ENCODE results near the gene ANKRD13C.

Gene ANKRD13C

GRCh38 chr1:70290218-70290617 lies 64.3 kb downstream of the ANKRD13C start:
- no peak overlapping the region for H3K4me3 ChIP-seq (ENCODE audit: low read length)
- H3K23ac ChIP-seq (ENCODE audit: low read length): no peak overlapping the region
- H3K27me3 ChIP-seq (ENCODE audit: insufficient read depth, low read length, poor library complexity): no peaks in the 10 kb centered on the region
- H2AK5ac ChIP-seq (ENCODE audit: low read length): no peak overlapping the region
- no peak overlapping the region for H3K27ac ChIP-seq (ENCODE audit: low read depth, low read length)
- no CpG with 5 or more reads among the region's 1 CpG for WGBS (ENCODE audit: extremely low coverage, insufficient coverage, low lambda C conversion rate)
- peaks cover 1% of the 10 kb centered on the region for H3K79me1 ChIP-seq (ENCODE audit: low read length)
- H2BK5ac ChIP-seq (ENCODE audit: low read length): no peak overlapping the region
- H3K18ac ChIP-seq (ENCODE audit: low read length): no peak overlapping the region
- no peaks in the 10 kb centered on the region for H3K4me1 ChIP-seq (ENCODE audit: control insufficient read depth, low read depth, low read length)
- H3K36me3 ChIP-seq (ENCODE audit: control insufficient read depth, insufficient read depth, low read length): no peaks in the 10 kb centered on the region
- H4K8ac ChIP-seq (ENCODE audit: low read depth, low read length): no peak overlapping the region
- H4K5ac ChIP-seq (ENCODE audit: low read length): no peak overlapping the region
- H3K79me2 ChIP-seq (ENCODE audit: control insufficient read depth, insufficient read depth, low read length): no peaks in the 10 kb centered on the region
- H2BK120ac ChIP-seq (ENCODE audit: low read depth, low read length): no peak overlapping the region
- no peak overlapping the region for H3K56ac ChIP-seq (ENCODE audit: low read length)
- no peak overlapping the region for H3K9ac ChIP-seq (ENCODE audit: low read length)
- no peak for DNase-seq
- H3K4ac ChIP-seq (ENCODE audit: low read depth, low read length): no peak overlapping the region
- no peak overlapping the region for H3K4me2 ChIP-seq (ENCODE audit: low read length)
- no peak overlapping the region for H2BK15ac ChIP-seq (replicated peaks; ENCODE audit: low read depth)

GRCh38 chr1:70288166-70288565 lies 66.4 kb downstream of the ANKRD13C start:
- Histone ChIP-seq H2BK5ac (ENCODE audit: low read length) (no peak overlapping the region), H3K4me3 (ENCODE audit: low read length) (no peak overlapping the region), H3K79me2 (ENCODE audit: control insufficient read depth, insufficient read depth, low read length) (no peaks in the 10 kb centered on the region), H3K4me2 (ENCODE audit: low read length) (no peak overlapping the region), H3K4me1 (ENCODE audit: control insufficient read depth, low read depth, low read length) (no peaks in the 10 kb centered on the region), H3K18ac (ENCODE audit: low read length) (no peak overlapping the region), H3K9ac (ENCODE audit: low read length) (no peak overlapping the region), H3K56ac (ENCODE audit: low read length) (no peak overlapping the region), H2AK5ac (ENCODE audit: low read length) (no peak overlapping the region), H3K36me3 (ENCODE audit: control insufficient read depth, insufficient read depth, low read length) (no peaks in the 10 kb centered on the region), H3K4ac (ENCODE audit: low read depth, low read length) (no peak overlapping the region), H3K79me1 (ENCODE audit: low read length) (peaks cover 1% of the 10 kb centered on the region), H4K5ac (ENCODE audit: low read length) (no peak overlapping the region), H4K8ac (ENCODE audit: low read depth, low read length) (no peak overlapping the region), H3K23ac (ENCODE audit: low read length) (no peak overlapping the region), H3K27me3 (ENCODE audit: insufficient read depth, low read length, poor library complexity) (no peaks in the 10 kb centered on the region), H2BK15ac (replicated peaks; ENCODE audit: low read depth) (no peak overlapping the region), H2BK120ac (ENCODE audit: low read depth, low read length) (no peak overlapping the region), H3K27ac (ENCODE audit: low read depth, low read length) (no peak overlapping the region)
- no peak for DNase-seq

DNA sequence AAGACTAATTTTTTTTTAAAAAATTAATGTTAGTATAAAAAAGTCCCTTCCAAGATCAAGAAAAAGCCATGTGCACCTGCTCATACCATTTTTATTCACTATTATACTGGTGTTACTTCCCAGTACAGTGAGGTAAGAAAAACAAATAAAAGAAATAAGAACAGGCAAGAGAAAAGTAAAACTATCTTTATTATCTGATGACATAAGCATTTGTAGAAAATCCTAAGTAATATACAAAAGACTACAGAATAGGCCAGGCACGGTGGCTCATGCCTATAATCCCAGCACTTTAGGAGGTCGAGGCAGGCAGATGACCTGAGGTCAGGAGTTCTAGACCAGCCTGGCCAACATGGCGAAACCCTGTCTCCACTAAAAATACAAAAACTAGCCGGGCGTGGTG lies 68.1 kb downstream of the ANKRD13C start:
- no peak overlapping the region for H3K56ac ChIP-seq (ENCODE audit: low read length)
- no CpG with 5 or more reads among the region's 5 CpGs for WGBS (ENCODE audit: extremely low coverage, insufficient coverage, low lambda C conversion rate)

DNA sequence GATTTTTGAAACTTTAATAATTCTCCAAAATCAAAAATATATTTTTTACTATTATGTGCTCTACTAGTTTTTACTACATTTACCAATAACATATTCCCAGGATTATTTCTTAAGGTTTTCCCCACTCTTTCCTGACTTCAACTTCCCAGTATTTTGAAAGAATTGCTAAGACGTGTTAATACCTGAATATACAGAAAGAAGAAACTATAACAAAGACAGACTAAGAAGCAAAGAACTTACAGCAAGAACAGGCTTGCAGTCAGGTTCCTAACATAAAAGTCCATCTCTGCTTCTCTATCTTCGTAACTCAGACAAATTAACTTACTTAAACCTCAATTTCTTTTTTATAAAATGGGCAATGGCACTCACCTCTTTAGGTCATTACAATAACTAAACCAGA lies 70.2 kb downstream of the ANKRD13C start:
- H3K27me3 ChIP-seq (ENCODE audit: insufficient read depth, low read length, poor library complexity): no peaks in the 10 kb centered on the region
- H3K18ac ChIP-seq (ENCODE audit: low read length): no peak overlapping the region
- no peak overlapping the region for H2BK5ac ChIP-seq (ENCODE audit: low read length)
- H2BK15ac ChIP-seq (replicated peaks; ENCODE audit: low read depth): no peak overlapping the region
- no peak overlapping the region for H3K27ac ChIP-seq (ENCODE audit: low read depth, low read length)
- no peak overlapping the region for H3K4me2 ChIP-seq (ENCODE audit: low read length)
- no peaks in the 10 kb centered on the region for H3K36me3 ChIP-seq (ENCODE audit: control insufficient read depth, insufficient read depth, low read length)
- no peak overlapping the region for H3K4ac ChIP-seq (ENCODE audit: low read depth, low read length)
- no peak overlapping the region for H4K5ac ChIP-seq (ENCODE audit: low read length)
- no peak overlapping the region for H3K9ac ChIP-seq (ENCODE audit: low read length)
- no peak overlapping the region for H4K8ac ChIP-seq (ENCODE audit: low read depth, low read length)
- no peaks in the 10 kb centered on the region for H3K4me1 ChIP-seq (ENCODE audit: control insufficient read depth, low read depth, low read length)
- DNase-seq: no peak
- WGBS (ENCODE audit: extremely low coverage, insufficient coverage, low lambda C conversion rate): 100% methylated on average over 1 of the region's 2 CpGs
- H3K79me2 ChIP-seq (ENCODE audit: control insufficient read depth, insufficient read depth, low read length): no peaks in the 10 kb centered on the region
- no peak overlapping the region for H2AK5ac ChIP-seq (ENCODE audit: low read length)
- H3K23ac ChIP-seq (ENCODE audit: low read length): no peak overlapping the region
- H2BK120ac ChIP-seq (ENCODE audit: low read depth, low read length): no peak overlapping the region
- H3K79me1 ChIP-seq (ENCODE audit: low read length): peaks cover 1% of the 10 kb centered on the region
- H3K4me3 ChIP-seq (ENCODE audit: low read length): no peak overlapping the region
- no peak overlapping the region for H3K56ac ChIP-seq (ENCODE audit: low read length)

More for the DNA sequence above, 68.1 kb downstream of the ANKRD13C start:
- Histone ChIP-seq H3K4me2 (ENCODE audit: low read length) (no peak overlapping the region), H3K9ac (ENCODE audit: low read length) (no peak overlapping the region), H4K8ac (ENCODE audit: low read depth, low read length) (no peak overlapping the region), H2AK5ac (ENCODE audit: low read length) (no peak overlapping the region), H2BK5ac (ENCODE audit: low read length) (no peak overlapping the region), H3K4me1 (ENCODE audit: control insufficient read depth, low read depth, low read length) (no peaks in the 10 kb centered on the region), H3K79me2 (ENCODE audit: control insufficient read depth, insufficient read depth, low read length) (no peaks in the 10 kb centered on the region), H2BK120ac (ENCODE audit: low read depth, low read length) (no peak overlapping the region), H4K5ac (ENCODE audit: low read length) (no peak overlapping the region), H2BK15ac (replicated peaks; ENCODE audit: low read depth) (no peak overlapping the region), H3K27ac (ENCODE audit: low read depth, low read length) (no peak overlapping the region), H3K4ac (ENCODE audit: low read depth, low read length) (no peak overlapping the region), H3K36me3 (ENCODE audit: control insufficient read depth, insufficient read depth, low read length) (no peaks in the 10 kb centered on the region), H3K27me3 (ENCODE audit: insufficient read depth, low read length, poor library complexity) (no peaks in the 10 kb centered on the region), H3K4me3 (ENCODE audit: low read length) (no peak overlapping the region), H3K79me1 (ENCODE audit: low read length) (peaks cover 1% of the 10 kb centered on the region), H3K18ac (ENCODE audit: low read length) (no peak overlapping the region), H3K23ac (ENCODE audit: low read length) (no peak overlapping the region)
- DNase-seq: no peak

DNA sequence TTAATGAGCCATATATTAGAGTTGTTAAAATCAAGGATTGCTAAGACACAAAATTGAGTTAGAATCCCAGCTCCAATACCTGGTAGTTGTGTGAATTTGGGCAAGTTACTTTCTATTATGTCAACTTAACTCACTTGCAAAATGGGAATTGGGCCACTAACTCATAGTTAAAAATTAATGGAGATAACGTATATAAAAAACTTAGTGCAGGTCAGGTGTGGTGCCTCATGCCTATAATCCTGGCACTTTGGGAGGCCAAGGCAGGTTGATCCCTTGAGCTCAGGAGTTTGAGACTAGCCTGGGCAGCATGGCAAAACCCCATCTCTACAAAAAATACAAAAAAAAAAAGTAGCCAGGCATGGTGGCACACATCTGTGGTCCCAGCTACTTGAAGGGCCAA lies 75.8 kb downstream of the ANKRD13C start:
- WGBS (ENCODE audit: extremely low coverage, insufficient coverage, low lambda C conversion rate): no CpG with 5 or more reads among the region's 1 CpG
- Histone ChIP-seq H3K9ac (ENCODE audit: low read length) (no peak overlapping the region), H2AK5ac (ENCODE audit: low read length) (no peak overlapping the region), H4K8ac (ENCODE audit: low read depth, low read length) (no peak overlapping the region), H3K23ac (ENCODE audit: low read length) (no peak overlapping the region), H3K56ac (ENCODE audit: low read length) (no peak overlapping the region), H3K18ac (ENCODE audit: low read length) (no peak overlapping the region), H3K27ac (ENCODE audit: low read depth, low read length) (no peak overlapping the region), H3K27me3 (ENCODE audit: insufficient read depth, low read length, poor library complexity) (no peaks in the 10 kb centered on the region), H2BK15ac (replicated peaks; ENCODE audit: low read depth) (no peak overlapping the region), H4K5ac (ENCODE audit: low read length) (no peak overlapping the region), H2BK5ac (ENCODE audit: low read length) (no peak overlapping the region), H3K79me2 (ENCODE audit: control insufficient read depth, insufficient read depth, low read length) (no peaks in the 10 kb centered on the region), H2BK120ac (ENCODE audit: low read depth, low read length) (no peak overlapping the region), H3K4ac (ENCODE audit: low read depth, low read length) (no peak overlapping the region), H3K79me1 (ENCODE audit: low read length) (no peaks in the 10 kb centered on the region), H3K4me1 (ENCODE audit: control insufficient read depth, low read depth, low read length) (no peaks in the 10 kb centered on the region), H3K36me3 (ENCODE audit: control insufficient read depth, insufficient read depth, low read length) (no peaks in the 10 kb centered on the region), H3K4me2 (ENCODE audit: low read length) (no peak overlapping the region), H3K4me3 (ENCODE audit: low read length) (no peak overlapping the region)
- DNase-seq: no peak

GRCh38 chr1:70277875-70278274 lies 76.6 kb downstream of the ANKRD13C start:
- Histone ChIP-seq H3K4me3 (ENCODE audit: low read length) (no peak overlapping the region), H2BK5ac (ENCODE audit: low read length) (no peak overlapping the region), H4K8ac (ENCODE audit: low read depth, low read length) (no peak overlapping the region), H3K18ac (ENCODE audit: low read length) (no peak overlapping the region), H3K79me1 (ENCODE audit: low read length) (no peaks in the 10 kb centered on the region), H3K56ac (ENCODE audit: low read length) (no peak overlapping the region), H3K27me3 (ENCODE audit: insufficient read depth, low read length, poor library complexity) (no peaks in the 10 kb centered on the region), H3K9ac (ENCODE audit: low read length) (no peak overlapping the region), H3K27ac (ENCODE audit: low read depth, low read length) (no peak overlapping the region), H2BK120ac (ENCODE audit: low read depth, low read length) (no peak overlapping the region), H3K4ac (ENCODE audit: low read depth, low read length) (no peak overlapping the region), H3K79me2 (ENCODE audit: control insufficient read depth, insufficient read depth, low read length) (no peaks in the 10 kb centered on the region), H3K4me1 (ENCODE audit: control insufficient read depth, low read depth, low read length) (no peaks in the 10 kb centered on the region), H4K5ac (ENCODE audit: low read length) (no peak overlapping the region), H3K23ac (ENCODE audit: low read length) (no peak overlapping the region), H2BK15ac (replicated peaks; ENCODE audit: low read depth) (no peak overlapping the region), H3K36me3 (ENCODE audit: control insufficient read depth, insufficient read depth, low read length) (no peaks in the 10 kb centered on the region), H3K4me2 (ENCODE audit: low read length) (no peak overlapping the region), H2AK5ac (ENCODE audit: low read length) (no peak overlapping the region)
- DNase-seq: no peak
- no CpG with 5 or more reads among the region's 5 CpGs for WGBS (ENCODE audit: extremely low coverage, insufficient coverage, low lambda C conversion rate)

Measured in mesendoderm (in vitro differentiated cells).